Skeletal muscle tissue (tissue), 4 donors: ENCODE measurements around the gene GPC6. TPM values are rescaled to one million over a fixed set of nuclear protein-coding genes. Genes with fewer than 3 reads are reported as not detected.

Source experiments
- H3K27ac ChIP-seq: one replicate; pipeline ENCODE4 v1.7.0; 2013; ENCODE audit warnings: mild to moderate bottlenecking, low read depth, low read length, inconsistent platforms
- H3K27me3 ChIP-seq, 3 donors: one replicate each; pipeline ENCODE4 v1.7.0; 2013; ENCODE audit warnings: low read length in 3 of 3; ENCODE audit not compliant: control insufficient read depth in 3 of 3, insufficient read depth in 3 of 3
- H3K36me3 ChIP-seq, 3 donors: one replicate each; pipeline ENCODE4 v1.7.0; 2013; ENCODE audit warnings: low read length in 3 of 3; ENCODE audit not compliant: control insufficient read depth in 3 of 3, insufficient read depth in 3 of 3
- H3K4me1 ChIP-seq, 3 donors: one replicate each; pipeline ENCODE4 v1.7.0; 2013; ENCODE audit warnings: low read length in 3 of 3, mild to moderate bottlenecking in 3 of 3; ENCODE audit not compliant: control insufficient read depth in 3 of 3, insufficient read depth in 3 of 3
- H3K4me3 ChIP-seq, 3 donors: one replicate each; pipeline ENCODE4 v1.7.0; 2013; ENCODE audit warnings: low read length in 3 of 3
- H3K9ac ChIP-seq, 3 donors: one replicate each; pipeline ENCODE4 v1.7.0; 2013; ENCODE audit warnings: low read length in 3 of 3, mild to moderate bottlenecking in 3 of 3, moderate library complexity in 2 of 3, low read depth in 1 of 3
- H3K9me3 ChIP-seq, 3 donors: one replicate each; pipeline ENCODE4 v1.7.0; 2013; ENCODE audit warnings: low read length in 3 of 3; ENCODE audit not compliant: control insufficient read depth in 3 of 3
- total RNA-seq: library from RNA; depleted of rRNA; stranded (reverse); fragments of >200 nt; gene quantifications from one replicate; pipeline ENCODE4 v1.2.3, GENCODE V29; 2014
- donor health status: Osteomylitis.

GPC6 gene
- total RNA-seq, 1 donor from 2014 or later: 7.8 TPM

DNA sequence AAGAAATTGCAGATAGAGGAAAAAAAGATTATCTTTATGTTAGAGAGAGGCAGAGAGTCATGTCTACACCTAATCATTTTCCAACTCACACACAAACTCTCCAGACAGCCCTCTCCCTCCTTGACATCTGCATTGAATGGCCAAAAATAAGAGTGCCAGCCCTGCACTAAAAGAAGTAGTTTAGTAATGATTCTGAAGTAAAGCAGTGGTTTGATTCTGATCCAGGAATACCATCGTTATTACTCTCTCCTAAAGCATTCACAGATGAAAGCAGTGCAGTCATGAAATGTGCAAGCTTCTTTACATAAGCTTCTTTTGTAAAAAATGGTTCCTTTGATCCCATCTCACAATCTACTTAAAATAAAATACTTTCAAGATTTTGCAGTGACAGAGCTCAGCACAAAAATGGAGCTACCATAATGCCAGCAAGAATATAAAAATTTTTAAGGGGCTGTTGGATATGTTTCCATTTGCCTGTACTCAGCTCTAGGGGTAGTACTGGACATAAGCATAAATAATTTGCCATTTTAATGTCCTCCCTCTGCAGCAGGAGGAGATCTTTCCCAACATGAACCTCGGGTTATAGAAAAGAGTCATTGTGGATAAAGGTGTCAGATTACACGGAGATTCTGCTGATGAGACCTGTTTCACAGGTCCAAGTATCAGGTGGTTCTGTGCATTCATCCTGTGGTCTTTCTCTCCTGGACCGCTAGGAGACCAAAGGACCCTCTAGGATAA, 846.6 kb downstream of the GPC6 start:
- Histone ChIP-seq H3K9me3 (peaks cover 0 to 5% (median 0%) of the 10 kb centered on the region in 3 donors), H3K4me1 (no peaks in the 10 kb centered on the region), H3K27ac (no peak overlapping the region), H3K9ac (no peak overlapping the region), H3K27me3 (no peaks in the 10 kb centered on the region), H3K4me3 (no peak overlapping the region), H3K36me3 (no peaks in the 10 kb centered on the region)

DNA sequence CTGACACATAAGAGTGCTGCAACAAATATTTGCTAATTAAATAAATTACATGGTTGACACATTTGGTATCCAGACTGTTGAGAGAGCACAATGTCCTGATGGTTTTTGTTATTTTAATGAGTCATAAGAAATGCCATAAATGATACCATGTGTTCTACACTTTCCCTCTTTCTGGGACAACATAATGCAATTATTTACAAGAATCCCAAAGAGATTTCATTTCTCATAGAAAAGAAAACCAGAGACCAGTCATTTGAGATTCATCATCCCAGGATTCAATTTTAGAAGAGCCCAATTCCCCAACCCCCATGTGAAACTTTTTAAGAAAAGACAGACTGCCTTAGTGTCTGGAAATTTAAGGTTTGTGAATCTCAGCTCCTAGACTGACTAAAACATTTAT, 853.3 kb downstream of the GPC6 start:
- H3K9me3 ChIP-seq: peaks cover 0 to 5% (median 0%) of the 10 kb centered on the region in 3 donors
- no peaks in the 10 kb centered on the region for H3K36me3 ChIP-seq
- H3K4me3 ChIP-seq: no peak overlapping the region
- H3K4me1 ChIP-seq: no peaks in the 10 kb centered on the region
- no peak overlapping the region for H3K27ac ChIP-seq
- H3K9ac ChIP-seq: no peak overlapping the region
- no peaks in the 10 kb centered on the region for H3K27me3 ChIP-seq

DNA sequence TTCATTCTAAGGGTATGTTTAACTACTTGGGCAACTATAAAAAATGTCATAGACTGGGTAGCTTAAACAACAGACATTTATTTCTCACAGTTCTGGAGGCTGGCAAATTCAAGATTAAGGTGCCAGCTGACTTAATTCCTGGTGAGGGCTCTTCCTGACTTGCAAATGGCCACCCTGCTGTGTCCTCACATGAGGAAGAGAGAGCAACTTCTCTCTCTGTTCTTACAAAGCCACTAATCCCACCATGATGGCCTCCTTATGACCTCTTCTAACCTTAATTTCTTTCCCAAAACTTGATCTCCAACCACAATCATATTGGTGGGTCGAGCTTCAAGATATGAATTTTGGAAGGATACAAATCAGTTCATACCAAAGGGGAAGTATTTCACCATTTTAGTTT, 853.9 kb downstream of the GPC6 start:
- no peaks in the 10 kb centered on the region for H3K36me3 ChIP-seq
- H3K4me1 ChIP-seq: no peaks in the 10 kb centered on the region
- H3K27ac ChIP-seq: no peak overlapping the region
- no peak overlapping the region for H3K4me3 ChIP-seq
- H3K9me3 ChIP-seq: peaks cover 0 to 5% (median 0%) of the 10 kb centered on the region in 3 donors
- no peaks in the 10 kb centered on the region for H3K27me3 ChIP-seq
- H3K9ac ChIP-seq: no peak overlapping the region

DNA sequence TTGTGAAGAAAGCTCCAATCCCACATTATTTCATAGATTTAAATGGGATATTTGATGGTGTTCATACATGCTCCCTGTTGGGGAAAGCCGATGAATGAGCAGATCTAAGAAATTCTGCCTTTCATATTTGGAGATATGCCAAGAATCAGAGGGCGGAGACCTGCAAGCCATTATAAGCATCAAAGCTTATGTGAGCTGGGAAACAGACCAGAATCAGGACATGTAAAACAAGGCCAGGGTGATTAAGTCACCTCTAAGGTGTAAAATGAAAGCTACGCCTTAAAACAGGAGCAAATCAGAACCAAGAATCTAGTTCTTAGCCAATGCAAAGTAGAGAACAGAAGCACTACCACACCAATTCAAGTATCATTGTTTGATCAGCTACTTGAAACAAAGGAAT, 860.5 kb downstream of the GPC6 start:
- Histone ChIP-seq H3K4me3 (no peak overlapping the region), H3K4me1 (no peaks in the 10 kb centered on the region)

DNA sequence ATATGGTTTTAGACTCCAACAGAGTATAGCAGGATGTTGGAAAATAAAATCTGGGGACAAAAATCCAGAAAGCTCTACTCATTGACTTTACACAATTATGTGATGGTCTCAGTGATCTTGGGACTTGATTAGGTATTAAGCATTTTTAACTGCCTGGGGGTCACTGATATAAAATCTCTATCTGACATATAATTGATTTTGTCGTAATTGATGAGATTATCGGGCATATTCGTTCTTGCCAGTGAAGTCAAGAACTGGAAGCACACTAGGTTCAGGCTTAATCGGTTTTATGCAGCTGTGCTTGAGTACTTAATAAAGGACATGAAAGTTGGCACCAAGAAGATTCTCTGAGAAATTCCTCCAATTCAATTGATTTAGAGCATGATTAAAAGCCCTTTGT, 862.1 kb downstream of the GPC6 start:
- Histone ChIP-seq H3K4me3 (no peak overlapping the region), H3K27ac (no peak overlapping the region), H3K9ac (no peak overlapping the region), H3K4me1 (no peaks in the 10 kb centered on the region), H3K36me3 (no peaks in the 10 kb centered on the region), H3K9me3 (peaks cover 0 to 5% (median 0%) of the 10 kb centered on the region in 3 donors), H3K27me3 (no peaks in the 10 kb centered on the region)

More for the DNA sequence above, 860.5 kb downstream of the GPC6 start:
- Histone ChIP-seq H3K9ac (no peak overlapping the region), H3K27ac (no peak overlapping the region), H3K9me3 (no peaks in the 10 kb centered on the region), H3K27me3 (no peaks in the 10 kb centered on the region), H3K36me3 (no peaks in the 10 kb centered on the region)

DNA sequence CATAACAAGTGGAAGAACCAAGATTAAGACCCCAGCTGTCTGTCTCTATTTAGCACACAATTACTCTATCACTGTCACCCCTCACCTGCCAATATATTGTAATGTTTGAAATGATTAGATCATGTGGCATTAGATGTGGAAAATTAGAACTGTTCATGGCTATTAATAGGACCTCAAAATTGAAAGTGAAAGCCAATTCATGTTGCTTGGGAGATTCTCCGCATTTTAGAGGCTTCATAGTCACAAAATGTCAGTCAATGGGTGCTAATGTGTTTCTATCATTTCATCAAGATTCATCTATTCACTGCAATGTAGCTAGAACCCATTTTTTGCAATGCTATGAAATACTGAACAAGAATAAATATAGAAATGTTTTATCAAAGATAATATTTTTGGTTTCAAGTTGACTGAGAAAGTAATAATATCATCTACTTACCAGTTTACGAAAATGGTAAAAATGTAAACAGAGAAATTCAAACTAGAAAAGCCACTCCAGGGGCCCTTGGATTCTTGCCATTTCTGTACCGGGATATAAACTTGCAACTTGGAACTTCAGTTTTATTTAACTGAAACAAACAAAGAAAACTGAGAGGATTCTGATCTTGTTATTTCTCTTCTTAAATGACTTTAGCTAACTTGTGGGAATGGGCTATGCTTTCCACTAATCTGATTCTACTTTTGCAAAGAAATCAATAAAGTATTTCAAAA, 864.3 kb downstream of the GPC6 start:
- Histone ChIP-seq H3K4me3 (no peak overlapping the region), H3K9me3 (peaks cover 0 to 5% (median 0%) of the 10 kb centered on the region in 3 donors), H3K27ac (no peak overlapping the region), H3K27me3 (no peaks in the 10 kb centered on the region), H3K4me1 (no peaks in the 10 kb centered on the region), H3K36me3 (no peaks in the 10 kb centered on the region), H3K9ac (no peak overlapping the region)

DNA sequence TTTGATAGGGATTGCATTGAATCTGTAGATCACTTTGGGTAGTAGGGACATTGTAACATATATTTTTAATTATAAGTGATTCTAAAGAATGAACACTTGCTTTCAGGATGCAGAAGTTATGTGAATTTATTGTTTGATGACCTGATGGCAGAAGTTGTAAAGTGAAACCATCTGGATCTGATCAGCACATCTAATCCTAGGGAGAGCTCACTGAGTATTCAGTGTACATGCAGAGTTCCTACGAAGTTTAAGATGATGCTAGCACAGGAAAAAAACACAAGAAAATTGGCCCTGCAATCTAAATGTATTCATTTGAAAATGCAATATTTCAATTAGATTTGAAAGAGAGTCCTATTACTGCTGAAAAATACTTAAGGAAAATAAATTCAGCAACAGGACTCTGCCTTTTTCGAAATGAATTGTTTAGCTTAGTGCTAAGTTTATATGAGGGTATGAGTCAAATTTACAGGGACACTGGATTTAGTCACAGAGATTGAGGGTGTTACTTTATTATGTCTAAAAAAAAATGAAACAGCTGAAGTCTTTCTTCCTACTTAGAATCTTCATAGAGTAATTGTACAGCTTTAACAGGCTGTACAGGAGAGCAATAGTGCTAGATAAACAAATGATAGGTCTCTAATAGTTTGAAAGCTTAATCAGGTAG, 867.2 kb downstream of the GPC6 start:
- Histone ChIP-seq H3K4me1 (no peaks in the 10 kb centered on the region), H3K4me3 (no peak overlapping the region), H3K27me3 (no peaks in the 10 kb centered on the region), H3K9ac (no peak overlapping the region), H3K9me3 (peaks cover 0 to 5% (median 0%) of the 10 kb centered on the region in 3 donors), H3K27ac (no peak overlapping the region), H3K36me3 (no peaks in the 10 kb centered on the region)

DNA sequence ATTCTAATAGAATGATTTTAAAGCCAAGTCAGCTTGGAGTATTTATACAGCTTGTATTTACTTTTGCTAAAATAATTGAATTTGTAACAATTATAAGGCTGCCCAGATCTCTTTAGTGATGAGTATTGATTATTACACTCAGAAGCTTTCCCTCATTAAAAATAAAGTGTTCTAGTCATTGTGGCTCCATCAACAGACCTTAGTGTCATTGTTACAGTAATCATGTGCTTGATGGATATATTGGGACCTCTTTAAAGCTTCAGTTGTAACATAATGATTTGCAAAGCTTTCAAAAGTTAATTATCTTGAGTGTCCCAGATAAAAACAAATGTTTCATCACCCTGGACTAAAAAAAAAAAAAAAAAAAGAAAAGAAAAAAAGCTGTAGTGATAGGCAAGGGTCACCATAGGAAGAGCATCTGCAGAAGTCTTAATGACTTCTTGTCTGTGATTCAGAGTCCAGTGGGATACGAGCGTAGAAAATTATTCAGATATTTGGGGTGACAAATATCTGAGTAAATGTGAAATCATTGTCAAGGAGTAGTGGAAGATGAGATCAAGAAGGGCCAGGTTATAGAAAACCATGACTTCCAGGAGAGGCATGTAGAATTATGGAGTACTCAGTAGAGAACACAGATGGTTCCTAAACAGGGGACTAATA, 883.2 kb downstream of the GPC6 start:
- no peaks in the 10 kb centered on the region for H3K9me3 ChIP-seq
- no peak overlapping the region for H3K9ac ChIP-seq
- H3K4me3 ChIP-seq: no peak overlapping the region
- no peaks in the 10 kb centered on the region for H3K4me1 ChIP-seq
- no peaks in the 10 kb centered on the region for H3K27me3 ChIP-seq
- no peak overlapping the region for H3K27ac ChIP-seq
- H3K36me3 ChIP-seq: no peaks in the 10 kb centered on the region

DNA sequence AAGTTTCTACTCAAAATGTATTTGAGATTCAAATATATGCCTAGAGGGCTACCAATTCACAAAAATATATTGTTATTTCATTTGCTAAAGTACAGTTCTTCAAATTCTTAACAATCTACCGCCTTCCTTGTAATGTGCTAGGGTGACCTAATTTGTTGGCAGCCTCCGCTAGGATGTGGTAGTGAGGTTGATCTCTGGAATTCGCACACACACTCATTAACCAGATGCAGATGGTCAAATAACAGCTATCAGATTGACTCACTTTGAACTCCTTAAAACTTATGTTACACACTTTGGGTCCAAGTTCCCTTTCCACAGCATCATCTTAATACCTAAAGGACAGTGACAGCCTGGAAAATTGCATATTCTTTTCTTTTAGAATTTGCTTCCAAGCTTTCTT, 885.6 kb downstream of the GPC6 start:
- H3K4me3 ChIP-seq: no peak overlapping the region
- no peak overlapping the region for H3K27ac ChIP-seq
- H3K9ac ChIP-seq: no peak overlapping the region
- no peaks in the 10 kb centered on the region for H3K27me3 ChIP-seq
- no peaks in the 10 kb centered on the region for H3K4me1 ChIP-seq
- no peaks in the 10 kb centered on the region for H3K36me3 ChIP-seq
- H3K9me3 ChIP-seq: no peaks in the 10 kb centered on the region
